NCI-H2196 (cell line): ENCODE data around the gene SPATA20.
A peak's percentile ranks its signal among the peaks of the same experiment; 100 is the strongest.

Source experiments
- DNase-seq: peaks from one replicate; lab custom pipeline; 2025; ENCODE audit not compliant: unreplicated experiment; lab: John Stamatoyannopoulos, UW

Gene SPATA20

DNA sequence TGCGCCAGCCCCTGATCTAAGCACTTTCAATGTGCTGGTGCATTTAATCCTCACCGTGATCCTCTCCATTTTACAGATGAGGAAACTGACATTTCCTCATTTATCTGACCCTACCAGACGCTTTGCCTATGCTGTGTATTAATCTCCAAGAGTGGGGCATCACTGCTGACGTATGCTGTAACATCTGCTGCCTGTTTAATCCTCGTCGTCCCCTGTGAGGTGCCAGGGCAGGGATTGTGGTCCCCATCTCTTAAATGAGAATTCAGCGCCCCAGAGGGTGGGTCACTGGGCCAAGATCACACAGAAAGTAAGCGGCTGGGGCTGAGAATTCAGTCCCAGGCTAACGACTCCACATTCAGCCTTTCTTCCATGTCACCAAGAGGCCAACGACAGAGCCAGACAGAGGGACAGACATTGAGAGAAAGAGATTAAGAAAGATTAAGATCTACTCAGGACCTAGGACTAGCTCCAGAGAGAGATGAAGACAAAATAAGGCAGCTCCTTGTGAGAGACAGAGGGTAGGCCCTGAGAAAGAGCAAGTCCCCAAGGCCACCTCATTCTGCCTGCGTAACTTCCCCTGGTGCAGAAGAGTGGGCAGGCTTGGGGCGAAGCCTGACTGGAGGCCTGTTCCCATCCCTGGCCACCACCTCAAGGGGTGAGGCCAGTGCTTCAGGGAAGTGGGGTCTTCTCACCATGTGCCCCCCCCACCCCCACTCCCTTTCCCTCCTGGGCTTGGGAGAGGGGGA is 27.1 kb downstream of the SPATA20 start:
- DNase-seq, result no peak

DNA sequence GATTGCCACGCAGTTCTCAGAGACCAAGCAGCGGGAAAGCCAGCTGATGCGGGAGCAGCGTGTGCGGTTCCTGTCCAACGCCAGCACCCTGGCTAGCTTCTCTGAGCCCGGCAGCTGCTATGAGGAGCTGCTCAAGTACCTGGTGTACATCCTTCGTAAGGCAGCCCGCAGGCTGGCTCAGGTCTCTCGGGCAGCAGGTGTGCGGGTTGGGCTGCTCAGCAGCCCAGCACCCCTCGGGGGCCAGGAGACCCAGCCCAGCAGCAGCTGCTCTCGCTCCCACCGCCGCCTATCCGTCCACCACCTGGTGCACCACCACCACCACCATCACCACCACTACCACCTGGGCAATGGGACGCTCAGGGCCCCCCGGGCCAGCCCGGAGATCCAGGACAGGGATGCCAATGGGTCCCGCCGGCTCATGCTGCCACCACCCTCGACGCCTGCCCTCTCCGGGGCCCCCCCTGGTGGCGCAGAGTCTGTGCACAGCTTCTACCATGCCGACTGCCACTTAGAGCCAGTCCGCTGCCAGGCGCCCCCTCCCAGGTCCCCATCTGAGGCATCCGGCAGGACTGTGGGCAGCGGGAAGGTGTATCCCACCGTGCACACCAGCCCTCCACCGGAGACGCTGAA is 28.7 kb downstream of the SPATA20 start:
- no peak for DNase-seq

DNA sequence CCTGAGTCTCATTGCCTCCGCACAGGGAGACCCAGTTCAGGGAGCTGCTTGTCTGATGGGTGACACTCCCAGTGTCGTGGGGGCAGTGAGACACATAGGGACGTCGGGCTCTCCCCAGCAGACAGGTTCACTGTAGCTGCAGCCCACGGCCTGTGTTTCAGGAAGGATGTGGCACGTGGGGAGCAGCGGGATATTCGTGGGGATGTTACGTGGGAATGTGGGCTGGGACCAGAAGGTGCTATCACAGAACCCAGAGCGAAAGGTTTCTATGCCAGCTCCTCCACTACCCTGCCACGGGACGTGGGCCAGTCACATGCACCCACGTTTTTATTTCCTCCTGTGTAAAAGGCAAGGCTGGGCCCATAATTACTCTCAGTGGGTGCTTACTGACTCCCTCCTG is 29.9 kb downstream of the SPATA20 start:
- no peak for DNase-seq

DNA sequence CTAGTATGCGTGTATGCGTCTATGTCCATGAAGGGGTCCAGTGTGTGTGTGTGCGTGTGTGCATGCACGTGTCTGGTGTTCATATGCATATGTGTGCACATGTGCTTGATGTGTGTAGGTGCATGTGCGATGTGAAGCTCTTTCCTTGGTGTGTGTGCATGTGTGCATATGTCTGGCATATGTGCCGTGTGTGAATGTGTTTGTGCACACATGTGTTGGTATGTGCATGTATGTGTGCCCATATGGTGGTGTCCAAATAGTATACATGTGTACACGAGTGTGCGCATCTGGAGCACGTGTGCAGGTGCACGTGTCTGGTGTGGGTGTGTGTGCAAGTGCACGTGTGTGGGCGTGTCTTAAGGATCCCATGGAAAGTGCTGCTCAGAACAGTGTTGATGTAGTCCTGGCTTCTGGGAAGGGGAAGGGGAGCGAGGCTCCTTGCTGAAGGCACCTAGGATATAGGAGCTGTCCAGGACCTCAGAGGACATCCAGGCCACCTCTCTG is 30.5 kb downstream of the SPATA20 start:
- no peak for DNase-seq

DNA sequence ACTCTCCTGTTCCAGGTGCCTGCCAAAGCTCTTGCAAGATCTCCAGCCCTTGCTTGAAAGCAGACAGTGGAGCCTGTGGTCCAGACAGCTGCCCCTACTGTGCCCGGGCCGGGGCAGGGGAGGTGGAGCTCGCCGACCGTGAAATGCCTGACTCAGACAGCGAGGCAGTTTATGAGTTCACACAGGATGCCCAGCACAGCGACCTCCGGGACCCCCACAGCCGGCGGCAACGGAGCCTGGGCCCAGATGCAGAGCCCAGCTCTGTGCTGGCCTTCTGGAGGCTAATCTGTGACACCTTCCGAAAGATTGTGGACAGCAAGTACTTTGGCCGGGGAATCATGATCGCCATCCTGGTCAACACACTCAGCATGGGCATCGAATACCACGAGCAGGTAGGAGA is 31.2 kb downstream of the SPATA20 start:
- DNase-seq, result no peak

DNA sequence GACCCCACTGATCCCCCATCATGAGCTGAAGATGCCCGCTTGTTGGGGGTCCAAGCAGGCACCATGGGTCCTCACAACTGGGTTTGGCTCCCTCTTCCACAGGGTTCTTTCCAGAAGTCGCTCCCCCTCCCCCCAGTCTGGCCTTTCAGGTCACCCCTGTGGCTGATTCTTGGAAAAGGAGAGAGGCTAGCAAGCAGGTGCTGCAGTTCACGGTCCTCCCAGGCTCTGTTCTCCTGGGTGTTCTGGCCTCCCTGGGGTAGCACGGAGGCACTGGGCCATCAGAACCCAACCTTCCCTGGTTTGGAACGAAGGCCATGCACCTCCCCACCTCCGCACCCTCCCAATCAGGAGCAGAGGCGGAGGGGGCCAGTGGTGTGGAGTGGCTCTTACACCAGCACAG is 32.4 kb downstream of the SPATA20 start:
- DNase-seq, result no peak

DNA sequence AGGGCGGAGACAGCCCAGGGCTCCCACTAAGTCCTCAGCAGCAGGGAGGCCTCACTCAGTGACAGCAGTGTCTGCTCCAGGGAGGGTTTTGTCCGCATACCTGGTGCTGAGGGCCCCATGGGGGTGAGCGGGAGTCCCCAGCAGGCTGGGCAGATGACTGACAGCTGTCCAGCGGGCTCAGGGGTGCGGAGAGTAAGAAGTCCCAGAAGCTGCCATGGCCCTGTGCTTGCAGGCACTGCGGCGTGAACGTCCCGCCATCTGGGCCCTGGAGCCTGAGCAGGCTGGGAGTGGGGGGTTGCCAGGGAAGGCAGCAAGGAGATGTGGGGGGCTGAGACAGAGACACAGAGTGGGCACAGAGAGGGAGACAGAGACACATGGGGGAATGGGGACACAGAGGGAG is 33.7 kb downstream of the SPATA20 start:
- no peak for DNase-seq

DNA sequence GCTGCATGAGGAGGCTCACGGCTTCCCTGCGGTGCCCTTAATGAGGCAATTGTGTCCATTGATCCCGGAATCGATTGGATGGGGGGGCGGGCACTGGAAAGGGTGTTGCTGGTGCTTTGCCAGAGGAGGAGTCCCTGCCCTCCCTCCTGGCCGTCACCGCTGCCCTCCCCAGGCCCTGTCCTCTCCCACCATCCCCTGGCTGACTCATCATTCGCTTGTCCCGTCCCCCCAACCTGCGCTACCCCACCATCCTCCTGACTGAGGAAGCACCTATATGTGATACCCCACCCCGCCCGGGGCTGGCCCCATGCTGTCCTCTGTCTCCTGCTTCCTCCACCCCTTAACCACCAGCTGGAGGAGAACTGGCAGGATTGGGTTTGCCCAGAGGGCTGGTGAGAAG is 34.3 kb downstream of the SPATA20 start:
- DNase-seq, result no peak

DNA sequence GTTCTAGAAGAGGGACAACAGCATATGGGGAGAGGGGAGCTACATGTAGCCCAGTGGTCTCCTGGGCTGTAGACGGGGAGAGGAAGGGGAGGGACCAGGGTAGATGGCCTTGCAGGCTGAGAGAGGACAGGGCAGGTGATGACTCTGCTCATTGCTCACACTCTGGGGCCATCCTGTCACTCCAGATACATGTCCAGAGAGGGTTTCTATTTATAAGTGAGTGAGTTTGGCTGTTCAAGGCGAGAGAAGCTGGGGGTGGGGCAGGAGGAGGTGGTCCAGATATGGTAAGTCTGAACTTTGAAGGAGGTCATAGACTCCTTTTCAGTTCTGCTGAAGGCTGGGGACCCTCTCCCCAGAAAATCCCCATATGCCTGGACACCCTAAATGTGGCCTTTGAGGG is 35.8 kb downstream of the SPATA20 start:
- no peak for DNase-seq

DNA sequence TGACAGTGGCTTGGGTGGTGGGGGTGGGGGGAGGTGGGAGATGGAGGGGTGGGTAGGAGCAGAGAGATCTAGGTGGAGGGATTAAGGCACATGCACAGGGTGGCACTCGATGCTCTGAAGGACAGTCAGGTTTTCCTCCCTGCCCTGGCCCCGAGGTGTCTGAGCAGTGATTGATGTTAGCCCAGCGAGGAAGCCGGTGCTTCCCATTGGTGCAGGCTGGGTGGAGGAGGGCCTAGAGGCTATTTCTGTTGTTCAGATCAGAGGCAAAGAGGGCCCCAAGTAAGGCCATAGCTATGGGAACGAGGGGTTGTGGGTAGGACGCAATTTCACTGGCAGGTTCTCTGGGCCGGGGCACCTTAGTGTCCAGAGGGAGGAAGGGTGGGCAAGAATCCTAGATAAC is 36.7 kb downstream of the SPATA20 start:
- no peak for DNase-seq

DNA sequence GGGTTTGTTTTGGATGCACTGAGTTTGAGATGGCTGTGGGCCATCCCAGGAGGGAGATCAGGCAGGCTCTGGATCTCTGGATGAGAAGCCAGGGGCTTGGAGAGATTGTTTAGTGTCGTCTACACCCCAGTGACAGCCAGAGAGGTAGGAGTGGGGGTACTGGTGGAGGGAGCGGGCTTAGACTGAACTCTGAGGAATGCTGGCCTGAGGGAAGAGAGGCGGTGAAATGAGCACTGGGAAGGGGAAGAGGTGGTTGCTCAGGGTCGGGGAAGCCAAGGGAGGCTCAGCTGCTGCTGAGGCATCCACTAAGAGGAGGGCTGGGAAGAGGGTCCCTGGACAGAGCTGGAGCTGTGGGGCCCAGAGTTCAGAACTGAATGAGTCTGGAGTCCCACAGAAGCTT is 37.1 kb downstream of the SPATA20 start:
- no peak for DNase-seq

DNA sequence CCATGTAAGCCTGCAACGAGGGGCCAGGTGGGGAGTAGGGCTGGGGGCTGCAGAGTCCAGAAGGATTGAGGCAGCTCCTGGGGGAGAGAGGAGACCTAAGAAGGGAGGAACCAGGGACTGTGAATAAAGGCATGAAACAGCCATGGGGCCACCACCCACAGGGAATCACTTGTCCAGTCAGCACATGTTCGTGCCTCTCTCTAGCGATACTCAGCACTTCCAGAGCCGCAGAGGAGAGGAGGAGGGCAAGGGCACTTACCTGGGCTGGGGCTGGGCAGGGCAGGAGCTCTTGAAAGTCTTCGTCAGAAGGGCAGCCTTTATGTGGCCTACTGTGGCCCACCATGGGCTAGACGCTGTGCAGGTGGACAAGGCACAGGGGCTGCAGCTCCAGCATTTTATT is 37.8 kb downstream of the SPATA20 start:
- no peak for DNase-seq

DNA sequence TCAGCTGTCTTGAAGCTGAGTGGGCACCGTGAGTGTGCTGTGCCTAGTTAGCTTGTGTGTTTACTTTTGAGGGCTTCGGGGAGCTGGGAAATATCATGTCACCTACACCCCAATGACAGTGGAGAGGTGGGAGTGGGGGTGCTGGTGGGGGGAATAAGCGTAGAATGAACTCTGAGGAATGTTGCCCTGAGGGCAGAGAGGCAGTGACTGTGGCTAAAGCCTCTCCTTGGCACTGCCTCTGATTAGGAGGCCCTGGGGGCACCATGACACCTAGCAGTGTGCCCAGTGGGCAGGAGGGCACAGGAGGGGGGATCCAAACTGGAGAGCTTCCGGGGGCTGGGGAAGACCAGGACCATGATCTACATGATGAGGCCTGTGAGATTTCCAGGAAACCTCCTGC is 38.4 kb downstream of the SPATA20 start:
- DNase-seq, result no peak

DNA sequence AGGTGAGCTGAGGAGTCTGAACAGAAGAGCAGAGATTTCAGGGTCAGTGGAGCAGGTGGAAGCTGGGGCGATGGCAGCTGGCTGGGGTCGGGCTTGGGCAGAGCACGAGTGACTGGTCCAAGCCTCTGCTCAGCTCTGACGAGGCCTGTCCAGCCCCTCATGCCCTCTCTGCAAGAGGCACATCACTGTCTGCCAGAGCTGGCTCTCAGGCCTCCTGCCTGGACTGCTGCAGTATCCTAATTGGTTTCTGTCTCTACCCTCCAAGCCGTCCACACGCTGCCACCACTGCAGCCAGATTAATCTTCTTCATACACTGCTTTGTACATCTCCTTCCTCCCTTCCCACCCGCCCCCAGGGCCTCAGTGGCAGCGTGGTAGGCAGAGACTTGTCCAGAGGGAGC is 38.9 kb downstream of the SPATA20 start:
- DNase-seq, result no peak

DNA sequence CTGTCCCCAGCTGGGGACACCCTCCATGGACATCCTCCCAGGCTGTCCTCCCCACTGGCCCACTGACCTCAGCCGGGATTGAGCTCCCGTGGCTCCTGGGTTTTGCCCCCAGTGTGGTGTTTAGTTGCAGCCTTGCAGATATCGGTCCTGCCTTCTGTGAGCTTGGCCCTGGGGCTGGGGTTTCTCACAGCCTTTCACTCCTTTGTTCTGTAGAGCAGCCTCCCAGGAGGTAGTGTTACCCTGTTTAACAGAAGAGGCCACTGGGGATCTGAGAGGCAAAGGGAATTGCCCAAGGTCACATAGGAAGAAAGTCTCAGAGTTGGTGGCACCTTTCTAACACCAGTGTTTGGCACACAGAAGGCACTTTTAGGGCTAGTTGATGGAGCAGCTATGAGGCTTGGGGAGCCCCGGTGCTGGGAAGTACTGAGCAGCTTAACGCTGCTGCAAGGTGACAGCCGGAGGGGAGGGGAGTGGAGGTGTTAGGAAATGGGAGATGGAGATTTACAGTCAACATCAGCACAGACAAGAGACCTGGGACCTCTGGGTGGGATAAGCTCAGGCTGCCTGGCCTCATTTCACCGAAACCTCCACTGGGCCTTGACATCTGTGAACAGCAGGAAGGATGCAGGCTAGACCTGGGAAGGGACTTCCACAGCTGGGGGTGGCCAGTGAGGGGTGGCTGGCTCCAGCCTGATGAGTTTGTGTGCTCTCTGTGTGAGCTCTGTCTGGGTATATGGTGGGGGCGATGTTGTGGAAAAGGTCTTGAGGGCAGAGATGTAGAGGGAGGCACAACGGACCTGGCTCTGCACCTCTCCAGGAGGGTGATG is 39.7 kb downstream of the SPATA20 start:
- DNase-seq, result no peak

DNA sequence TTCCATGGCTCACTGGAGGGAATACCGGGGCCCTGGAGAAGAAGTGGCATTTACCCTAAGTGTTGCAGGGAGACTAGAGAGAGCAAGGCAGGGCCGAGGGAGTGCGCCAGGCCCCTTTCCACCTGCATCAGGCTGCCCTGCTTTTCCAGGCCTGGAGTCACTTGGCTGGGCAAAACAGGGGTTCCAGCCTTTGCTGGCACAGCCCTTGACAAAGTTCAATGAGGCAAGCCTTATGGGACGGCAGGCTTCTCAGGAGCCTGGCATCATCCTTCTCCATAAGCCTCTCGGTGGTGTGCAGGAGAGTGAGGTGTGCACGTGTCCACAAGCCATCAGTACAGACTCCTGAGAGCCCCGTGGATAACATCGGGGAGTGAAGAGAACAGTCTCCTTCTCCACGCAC is 40.6 kb downstream of the SPATA20 start:
- DNase-seq, result no peak

DNA sequence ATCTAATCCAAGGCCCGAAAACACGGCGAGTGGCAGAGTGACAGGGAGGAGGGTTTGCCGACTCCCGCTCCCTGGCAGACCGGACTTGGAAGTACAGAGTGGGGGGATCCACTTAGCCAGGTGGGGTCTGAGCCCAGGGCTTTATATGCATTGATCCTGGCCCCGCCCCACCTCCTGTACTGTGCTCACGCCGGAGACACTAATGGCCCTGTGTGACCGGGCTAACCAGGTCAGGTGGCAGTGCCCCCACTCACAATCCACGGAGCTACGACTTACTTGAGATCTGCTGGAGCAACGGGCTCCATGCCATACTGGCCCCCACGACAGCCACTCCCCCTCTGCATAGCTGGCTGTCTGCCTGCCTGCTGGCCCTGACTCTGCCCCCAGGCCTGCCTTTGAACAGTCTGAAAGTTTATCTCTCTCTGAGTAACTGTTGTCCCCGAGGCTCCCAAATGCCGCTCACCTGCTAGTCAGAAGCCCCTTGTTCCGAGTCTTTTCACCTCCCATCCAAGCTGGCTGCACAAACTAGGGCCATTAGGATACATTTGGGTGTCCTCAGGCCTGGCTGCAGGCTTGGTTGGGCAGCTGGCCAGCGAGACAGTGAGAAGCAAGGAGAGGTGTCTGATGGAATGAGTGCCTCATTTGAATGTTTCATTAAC is 41.5 kb downstream of the SPATA20 start:
- DNase-seq, result no peak

DNA sequence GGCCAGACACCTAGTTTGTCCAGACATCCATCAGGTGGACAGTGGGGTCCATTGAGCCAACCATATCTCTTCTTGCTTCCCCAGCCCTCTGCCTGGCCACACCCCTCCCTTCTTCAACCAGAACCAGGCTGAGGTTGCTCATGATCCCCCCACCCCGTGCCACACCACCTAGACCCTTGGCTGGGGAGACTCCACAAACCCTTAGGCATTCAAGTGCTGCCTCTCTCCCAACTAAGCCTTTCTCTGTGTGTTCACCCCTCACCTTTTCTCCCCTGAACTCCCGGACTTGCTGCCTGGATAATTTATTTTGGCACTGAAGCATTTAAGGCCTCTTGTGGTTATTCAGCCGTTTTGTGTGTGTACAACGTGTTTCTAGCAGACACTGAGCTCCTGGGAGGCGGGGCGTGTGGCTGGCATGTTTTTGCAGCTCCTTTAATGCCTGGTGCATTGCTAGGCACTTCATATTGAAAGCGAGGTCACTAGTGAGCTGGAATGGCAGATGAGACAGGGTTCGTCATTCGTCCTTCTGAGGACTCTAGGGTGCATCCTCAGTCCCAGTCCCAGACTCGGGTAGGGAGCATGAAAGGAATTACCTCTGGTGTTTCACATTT is 42.2 kb downstream of the SPATA20 start:
- no peak for DNase-seq

DNA sequence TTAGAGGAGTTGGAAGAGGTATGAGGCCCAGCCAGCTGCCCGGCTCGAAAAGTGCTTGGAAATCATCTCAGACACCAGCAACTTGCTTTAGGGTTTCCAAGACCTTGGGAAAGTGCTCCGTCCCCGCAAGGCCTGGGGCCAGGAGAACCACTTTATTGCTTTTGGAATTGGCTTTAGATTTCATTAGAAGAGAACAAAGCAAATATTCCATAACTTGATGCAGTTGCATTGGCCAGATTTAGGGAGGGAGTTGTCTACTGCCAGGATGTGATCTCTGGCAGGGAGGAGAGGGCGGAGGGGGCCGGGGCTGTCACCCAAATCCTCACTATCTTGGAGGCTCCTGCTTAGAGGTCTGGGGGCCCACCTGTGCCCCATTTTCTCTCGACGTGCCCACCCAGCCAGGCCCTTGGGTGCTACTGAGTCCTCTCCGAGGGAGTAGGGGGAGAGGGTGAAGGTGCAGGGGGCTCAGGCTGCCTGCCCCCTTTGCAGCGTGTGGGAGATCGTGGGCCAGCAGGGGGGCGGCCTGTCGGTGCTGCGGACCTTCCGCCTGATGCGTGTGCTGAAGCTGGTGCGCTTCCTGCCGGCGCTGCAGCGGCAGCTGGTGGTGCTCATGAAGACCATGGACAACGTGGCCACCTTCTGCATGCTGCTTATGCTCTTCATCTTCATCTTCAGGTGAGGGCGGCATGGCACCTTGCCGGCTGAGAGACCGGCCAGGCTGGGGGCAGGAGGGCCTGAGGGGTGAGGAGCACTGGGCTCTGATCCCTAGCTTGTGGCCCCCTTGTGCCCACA is 44.2 kb downstream of the SPATA20 start:
- no peak for DNase-seq

DNA sequence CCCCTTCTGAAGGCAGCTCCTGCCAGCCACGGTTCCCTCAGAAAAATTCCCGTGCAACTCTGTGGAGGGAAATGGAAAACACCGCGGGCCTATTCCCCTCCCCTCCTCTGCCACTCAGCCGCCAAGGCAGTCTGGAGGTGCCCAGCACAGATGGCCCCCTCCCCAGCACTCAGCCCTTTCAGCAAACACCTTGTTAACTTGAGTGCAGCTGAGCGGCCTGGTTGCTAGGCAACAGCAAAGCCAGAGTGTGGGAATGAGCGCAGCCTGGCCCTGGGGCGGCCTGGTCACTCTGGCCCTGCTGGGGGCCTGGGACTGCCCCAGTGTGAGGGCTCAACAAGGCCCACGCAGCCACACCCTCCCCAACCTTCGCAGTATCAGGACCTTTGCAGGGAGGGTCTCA is 46.3 kb downstream of the SPATA20 start:
- peak; percentile 81 for DNase-seq
